NCI-H1694 treated with DMSO at 0.1 percent for 48 hours (cell line): ENCODE measurements around the gene TCFL5.
A peak's percentile ranks its signal among the peaks of the same experiment; 100 is the strongest.

Experiments used
- DNase-seq: peaks from one replicate; lab custom pipeline; 2025; lab: John Stamatoyannopoulos, UW

Gene TCFL5

GRCh38 chr20:62796699-62797491 lies 64.7 kb downstream of the TCFL5 start:
- no peak for DNase-seq

GRCh38 chr20:62795023-62795761 lies 66.4 kb downstream of the TCFL5 start:
- peak; percentile 66 for DNase-seq

- DNase-seq, result peak; percentile 72
These were observed 67.5 kb downstream of the TCFL5 start for GRCh38 chr20:62794007-62794724.

- no peak for DNase-seq
These were observed 67.9 kb downstream of the TCFL5 start for GRCh38 chr20:62793757-62794006.

- no peak for DNase-seq
These were observed 68.5 kb downstream of the TCFL5 start for GRCh38 chr20:62792940-62793756.

- DNase-seq, result no peak
These were observed 69.3 kb downstream of the TCFL5 start for GRCh38 chr20:62792182-62792939.

GRCh38 chr20:62791301-62792181 lies 70.1 kb downstream of the TCFL5 start:
- peak; percentile 88 for DNase-seq
